ENCODE data around the gene TSPAN12. TPM values are rescaled to one million over a fixed set of nuclear protein-coding genes. Genes with fewer than 3 reads are reported as not detected.

The TSPAN12 gene
- total RNA-seq, 1 experiment from 2014 or later = 8.7 TPM

DNA sequence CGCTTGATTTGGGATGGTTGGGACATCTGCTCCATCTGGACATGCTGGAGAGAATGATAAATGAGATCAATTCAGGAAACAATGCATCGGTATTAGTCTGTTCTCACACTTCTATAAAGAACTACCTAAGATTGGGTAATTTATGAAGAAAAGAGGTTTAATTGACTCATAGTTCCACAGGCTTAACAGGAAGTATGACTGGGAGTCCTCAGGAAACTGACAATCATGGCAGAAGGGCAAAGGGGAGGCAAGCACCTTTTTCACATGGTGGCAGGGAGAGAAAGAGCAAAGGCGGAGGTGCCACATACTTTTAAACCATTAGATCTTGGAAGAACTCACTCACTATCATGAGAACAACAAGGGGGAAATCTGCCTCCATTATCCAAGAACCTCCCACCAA is 16.8 kb upstream of the TSPAN12 start:
- no peak overlapping the region for H4K5ac ChIP-seq (ENCODE audit: insufficient read length, low read depth, low read length)
- no peaks in the 10 kb centered on the region for H3K23me2 ChIP-seq (ENCODE audit: insufficient read length, low read depth, low read length, poor library complexity, severe bottlenecking)
- peaks cover 15 to 16% of the 10 kb centered on the region in 2 experiments for H3K4me1 Mint-ChIP-seq
- no peak for DNase-seq
- no peak overlapping the region for H3K56ac ChIP-seq (ENCODE audit: insufficient read length, low read depth, low read length)
- no peaks in the 10 kb centered on the region for H4K20me1 ChIP-seq (ENCODE audit: control insufficient read depth, insufficient read depth, insufficient read length)
- H3K79me1 ChIP-seq (ENCODE audit: insufficient read depth, low read depth, low read length, poor library complexity, severe bottlenecking) = no peaks in the 10 kb centered on the region
- H3K27me3 ChIP-seq (ENCODE audit: insufficient read depth, low read length) = no peaks in the 10 kb centered on the region
- H3K4me2 ChIP-seq (ENCODE audit: insufficient read depth, insufficient read length, low read length) = no peak overlapping the region
- no peak overlapping the region for H3K4me3 Mint-ChIP-seq
- H3T11ph ChIP-seq (ENCODE audit: low read length) = no peak overlapping the region
- H3K4ac ChIP-seq (ENCODE audit: low read depth, low read length) = no peak overlapping the region
- H3K79me2 ChIP-seq (ENCODE audit: insufficient read depth, low read length) = no peaks in the 10 kb centered on the region
- H4K91ac ChIP-seq (ENCODE audit: insufficient read length, low read depth, low read length) = no peak overlapping the region
- H4K8ac ChIP-seq (replicated peaks; ENCODE audit: insufficient read length, low read depth, low read length) = no peak overlapping the region
- H3K27ac ChIP-seq (ENCODE audit: insufficient read length, low read depth, low read length) = no peak overlapping the region
- no peak overlapping the region for H2BK5ac ChIP-seq (ENCODE audit: insufficient read length, low read length)
- TF ChIP-seq, protein P1, sequence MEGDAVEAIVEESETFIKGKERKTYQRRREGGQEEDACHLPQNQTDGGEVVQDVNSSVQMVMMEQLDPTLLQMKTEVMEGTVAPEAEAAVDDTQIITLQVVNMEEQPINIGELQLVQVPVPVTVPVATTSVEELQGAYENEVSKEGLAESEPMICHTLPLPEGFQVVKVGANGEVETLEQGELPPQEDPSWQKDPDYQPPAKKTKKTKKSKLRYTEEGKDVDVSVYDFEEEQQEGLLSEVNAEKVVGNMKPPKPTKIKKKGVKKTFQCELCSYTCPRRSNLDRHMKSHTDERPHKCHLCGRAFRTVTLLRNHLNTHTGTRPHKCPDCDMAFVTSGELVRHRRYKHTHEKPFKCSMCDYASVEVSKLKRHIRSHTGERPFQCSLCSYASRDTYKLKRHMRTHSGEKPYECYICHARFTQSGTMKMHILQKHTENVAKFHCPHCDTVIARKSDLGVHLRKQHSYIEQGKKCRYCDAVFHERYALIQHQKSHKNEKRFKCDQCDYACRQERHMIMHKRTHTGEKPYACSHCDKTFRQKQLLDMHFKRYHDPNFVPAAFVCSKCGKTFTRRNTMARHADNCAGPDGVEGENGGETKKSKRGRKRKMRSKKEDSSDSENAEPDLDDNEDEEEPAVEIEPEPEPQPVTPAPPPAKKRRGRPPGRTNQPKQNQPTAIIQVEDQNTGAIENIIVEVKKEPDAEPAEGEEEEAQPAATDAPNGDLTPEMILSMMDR (conservative IDR thresholded peaks at IDR 0.05) = no peak
- H3K27ac Mint-ChIP-seq = peak overlapping the region in 1 of 3 experiments; percentile 24; a peak in 1 of 7 replicates
- H2BK12ac ChIP-seq (ENCODE audit: insufficient read length, low read depth, low read length) = no peak overlapping the region
- no peak overlapping the region for H2BK15ac ChIP-seq (ENCODE audit: low read depth, low read length)
- no peaks in the 10 kb centered on the region for H3K9me3 ChIP-seq (ENCODE audit: control insufficient read depth, low read depth, low read length)
- H3K18ac ChIP-seq (ENCODE audit: insufficient read length, low read depth, low read length) = no peak overlapping the region
- H2BK120ac ChIP-seq (ENCODE audit: low read depth, low read length, poor library complexity, severe bottlenecking) = no peak overlapping the region
- no peak overlapping the region for H3K9ac ChIP-seq (ENCODE audit: extremely low read depth, insufficient read length, low read length)
- no CpG with 5 or more reads among the region's 3 CpGs for WGBS (ENCODE audit: extremely low coverage, insufficient read length, low lambda C conversion rate)
- H3K27me3 Mint-ChIP-seq (ENCODE audit: low read depth) = no peaks in the 10 kb centered on the region
- H3K9me3 Mint-ChIP-seq = no peaks in the 10 kb centered on the region
- H2BK20ac ChIP-seq (ENCODE audit: low read depth, low read length, poor library complexity, severe bottlenecking) = no peak overlapping the region
- H3K4me1 ChIP-seq (ENCODE audit: insufficient read depth, low read length) = no peaks in the 10 kb centered on the region; the same call in 1 of the 2 replicates
- no peaks in the 10 kb centered on the region for H3K36me3 Mint-ChIP-seq (ENCODE audit: insufficient read depth in 1 of 3, low read depth in 3 of 3)
- no peak overlapping the region for H2AK5ac ChIP-seq (ENCODE audit: insufficient read length, low read length)
- H3K14ac ChIP-seq (ENCODE audit: insufficient read depth, low read length) = no peak overlapping the region
- H3K23ac ChIP-seq (ENCODE audit: insufficient read length, low read depth, low read length) = no peak overlapping the region
- H2AFZ ChIP-seq (ENCODE audit: low read length) = no peak overlapping the region
